H1 (cell line): Measurements from ENCODE around the gene HTR3B. TPM values are rescaled to one million over a fixed set of nuclear protein-coding genes. Genes with fewer than 3 reads are reported as not detected.
A peak's percentile ranks its signal among the peaks of the same experiment; 100 is the strongest.

ENCODE experiments used
- CTCF ChIA-PET: fragments of 300-600 bp; sonication (Branson Sonifier 250); formaldehyde crosslinking; loops from one replicate; lab custom pipeline; 2021; ENCODE audit not compliant: partially characterized antibody; lab: Charles Lee
- POLR2A ChIA-PET: fragments of 300-600 bp; sonication (Branson Sonifier 250); formaldehyde crosslinking; loops from one replicate; lab custom pipeline; 2021; ENCODE audit warnings: inconsistent platforms; ENCODE audit not compliant: partially characterized antibody; lab: Charles Lee
- DNase-seq, 2 experiments: peaks; one replicate each; pipeline versions ENCODE4 v3.0.0 to v3.0.0-alpha.2; 2010 to 2022; ENCODE audit warnings: low spot score in 2 of 2, low read depth in 1 of 2, mixed read lengths in 1 of 2
- FAIRE-seq: peaks from 2 replicates; lab custom pipeline; 2011; peaks lifted over from hg19 to GRCh38; lab: Jason Lieb, UNC
- H2AFZ ChIP-seq: 2 replicates; pipeline ENCODE4 v1.8.1; 2012; ENCODE audit warnings: low read length, inconsistent platforms
- H2AK5ac ChIP-seq: 2 replicates; pipeline ENCODE4 v1.6.1; 2013; ENCODE audit warnings: low read depth, low read length
- H2BK120ac ChIP-seq: replicated peaks from 2 replicates; pipeline ENCODE3; 2013; ENCODE audit warnings: low read depth, low read length, inconsistent platforms
- H2BK12ac ChIP-seq: 2 replicates; pipeline ENCODE4 v1.6.1; 2013; ENCODE audit warnings: low read depth, low read length
- H2BK15ac ChIP-seq: 2 replicates; pipeline ENCODE4 v1.6.1; 2013; ENCODE audit warnings: low read length
- H2BK20ac ChIP-seq: 2 replicates; pipeline ENCODE4 v1.6.1; 2013; ENCODE audit warnings: low read length
- H2BK5ac ChIP-seq: 2 replicates; pipeline ENCODE4 v1.6.1; 2013; ENCODE audit warnings: low read depth, low read length
- H3K14ac ChIP-seq: 2 replicates; pipeline ENCODE4 v1.6.1; 2013; ENCODE audit warnings: inconsistent platforms; ENCODE audit not compliant: insufficient read length
- H3K18ac ChIP-seq: 2 replicates; pipeline ENCODE4 v1.6.1; 2013; ENCODE audit warnings: low read length; ENCODE audit errors: extremely low read depth
- H3K23ac ChIP-seq: 2 replicates; pipeline ENCODE4 v1.6.1; 2013; ENCODE audit warnings: inconsistent platforms; ENCODE audit not compliant: insufficient read length
- H3K23me2 ChIP-seq: 2 replicates; pipeline ENCODE4 v1.6.1; 2013; ENCODE audit warnings: low read depth, low read length
- H3K27ac ChIP-seq: 2 replicates; pipeline ENCODE4 v1.6.1; 2011; ENCODE audit warnings: low read depth, low read length, inconsistent platforms
- H3K27me3 ChIP-seq, 4 experiments: replicated peaks in 1 of 4; 1 replicate in 1 of 4; 2 replicates in 3 of 4; pipeline versions ENCODE4 v1.6.1 to v1.8.1; 2011 to 2013; ENCODE audit warnings: low read length in 3 of 4, mild to moderate bottlenecking in 3 of 4, inconsistent platforms in 2 of 4, mixed read lengths in 2 of 4, moderate library complexity in 1 of 4; ENCODE audit not compliant: control insufficient read depth in 3 of 4, insufficient read depth in 3 of 4; ENCODE audit errors: extremely low read depth in 1 of 4
- H3K36me3 ChIP-seq, 4 experiments: 2 replicates each; pipeline versions ENCODE4 v1.6.1 to v1.8.1; 2011 to 2013; ENCODE audit warnings: mild to moderate bottlenecking in 4 of 4, low read length in 3 of 4, moderate library complexity in 2 of 4, control low read depth in 1 of 4, inconsistent platforms in 1 of 4; ENCODE audit not compliant: insufficient read depth in 4 of 4, control insufficient read depth in 2 of 4
- H3K4ac ChIP-seq: replicated peaks from 2 replicates; pipeline ENCODE3; 2013; ENCODE audit warnings: low read length, low read depth, mixed read lengths, inconsistent platforms; ENCODE audit not compliant: insufficient read length
- H3K4me1 ChIP-seq, 4 experiments: replicated peaks in 1 of 4; 1 replicate in 1 of 4; 2 replicates in 3 of 4; pipeline versions ENCODE4 v1.6.1 to v1.8.1; 2011 to 2013; ENCODE audit warnings: low read length in 3 of 4, inconsistent platforms in 2 of 4, mixed read lengths in 1 of 4; ENCODE audit not compliant: insufficient read depth in 4 of 4, control insufficient read depth in 3 of 4
- H3K4me2 ChIP-seq, 2 experiments: 2 replicates each; pipeline versions ENCODE4 v1.6.1 to v1.8.1; 2011 to 2013; ENCODE audit warnings: low read depth in 2 of 2, low read length in 2 of 2, control low read depth in 1 of 2, inconsistent platforms in 1 of 2, mild to moderate bottlenecking in 1 of 2; ENCODE audit not compliant: insufficient read depth in 1 of 2
- H3K4me3 ChIP-seq, 4 experiments: fragments of 200-600, 300-600 bp in 1 of 4; sonication (generic), shearing (Covaris generic), sonication (Bioruptor Twin) in 1 of 4; 2 replicates each; pipeline versions ENCODE4 v1.5.1 to v1.8.1; 2011 to 2016; ENCODE audit warnings: low read length in 4 of 4, low read depth in 3 of 4, control low read depth in 2 of 4, inconsistent platforms in 2 of 4, mild to moderate bottlenecking in 2 of 4, mixed read lengths in 1 of 4, moderate library complexity in 1 of 4; ENCODE audit not compliant: insufficient read depth in 2 of 4; ENCODE audit errors: extremely low read depth in 1 of 4
- H3K56ac ChIP-seq: replicated peaks from 2 replicates; pipeline ENCODE3; 2013; ENCODE audit warnings: low read depth, mild to moderate bottlenecking, mixed read lengths, low read length, inconsistent platforms; ENCODE audit not compliant: insufficient read length
- H3K79me1 ChIP-seq: 2 replicates; pipeline ENCODE4 v1.6.1; 2013; ENCODE audit warnings: low read depth, low read length, control low read depth
- H3K79me2 ChIP-seq, 2 experiments: 2 replicates each; pipeline versions ENCODE4 v1.6.1 to v1.8.1; 2012 to 2013; ENCODE audit warnings: low read length in 2 of 2, mild to moderate bottlenecking in 2 of 2, inconsistent platforms in 1 of 2; ENCODE audit not compliant: insufficient read depth in 2 of 2, control insufficient read depth in 1 of 2
- H3K9ac ChIP-seq, 4 experiments: replicated peaks in 1 of 4; 1 replicate in 1 of 4; 2 replicates in 3 of 4; pipeline versions ENCODE4 v1.6.1 to v1.8.1; 2011 to 2013; ENCODE audit warnings: low read depth in 3 of 4, low read length in 3 of 4, control low read depth in 2 of 4, mild to moderate bottlenecking in 2 of 4, moderate library complexity in 2 of 4, inconsistent platforms in 1 of 4; ENCODE audit errors: extremely low read depth in 1 of 4
- H3K9me3 ChIP-seq, 2 experiments: 2 replicates each; pipeline versions ENCODE4 v1.6.1 to v1.8.1; 2012 to 2013; ENCODE audit warnings: mild to moderate bottlenecking in 2 of 2, moderate library complexity in 2 of 2, control low read depth in 1 of 2, inconsistent platforms in 1 of 2, low read depth in 1 of 2, low read length in 1 of 2, mixed read lengths in 1 of 2; ENCODE audit not compliant: insufficient read depth in 2 of 2
- H4K20me1 ChIP-seq, 2 experiments: replicated peaks in 1 of 2; 2 replicates each; pipeline versions ENCODE3 to v1.8.1; 2011 to 2013; ENCODE audit warnings: inconsistent platforms in 2 of 2, low read length in 2 of 2, mild to moderate bottlenecking in 1 of 2; ENCODE audit not compliant: insufficient read depth in 2 of 2, control insufficient read depth in 1 of 2
- H4K5ac ChIP-seq: 2 replicates; pipeline ENCODE4 v1.6.1; 2013; ENCODE audit warnings: low read length, low read depth, mixed read lengths, inconsistent platforms; ENCODE audit not compliant: insufficient read length
- H4K8ac ChIP-seq: 2 replicates; pipeline ENCODE4 v1.8.0; 2013; ENCODE audit warnings: mild to moderate bottlenecking, moderate library complexity, low read length, inconsistent platforms; ENCODE audit not compliant: insufficient read depth; ENCODE audit errors: extremely low read depth
- H4K91ac ChIP-seq: replicated peaks from 2 replicates; pipeline ENCODE3; 2013; ENCODE audit warnings: low read length, mixed read lengths, inconsistent platforms; ENCODE audit not compliant: insufficient read length
- SRF ChIP-seq: IDR thresholded peaks from 2 replicates; pipeline ENCODE4 v1.6.1; 2011; ENCODE audit warnings: mild to moderate bottlenecking, low read depth, low read length, moderate library complexity
- WGBS, 2 experiments: shearing (Covaris generic) in 1 of 2; methylation state at CpG; one replicate each; pipeline versions ENCODE4 v1.1.6 to v1.1.7; 2013 to 2015; ENCODE audit warnings: low lambda C conversion rate in 2 of 2, mixed read lengths in 2 of 2, inconsistent platforms in 1 of 2, low coverage in 1 of 2, missing lambda C conversion rate in 1 of 2; ENCODE audit not compliant: insufficient replicate concordance in 2 of 2, insufficient coverage in 1 of 2, insufficient read length in 1 of 2; ENCODE audit errors: extremely low coverage in 1 of 2, missing lambda C conversion rate in 1 of 2; 5-methylcytosine and 5-hydroxymethylcytosine counted together
- polyA plus RNA-seq, 7 experiments: library from polyadenylated mRNA; depleted of rRNA in 3 of 7; stranded (reverse) in 5 of 7; unstranded in 2 of 7; fragments of >200 nt in 5 of 7; fragments of 200-250 nt in 2 of 7; gene quantifications; 1 replicate in 5 of 7; 2 replicates in 1 of 7; 4 replicates in 1 of 7; pipeline versions ENCODE4 v1.2.1 to v1.2.3, GENCODE V29; 2011 to 2013; ENCODE audit warnings: missing spikeins in 2 of 7, mixed read lengths in 2 of 7
- total RNA-seq: library from RNA; stranded (reverse); fragmentation: NEBNext Ultra II Directional; extraction: Animal tissue kit (Norgen Biotek cat#: 25700); gene quantifications from 2 replicates; pipeline ENCODE4 v1.2.1, GENCODE V29; 2021

The HTR3B gene
- total and polyA plus RNA-seq, 2 of the 8 experiments (the other 6 are each of a cell fraction or from before 2014, with no cell fraction given), result not detected

DNA sequence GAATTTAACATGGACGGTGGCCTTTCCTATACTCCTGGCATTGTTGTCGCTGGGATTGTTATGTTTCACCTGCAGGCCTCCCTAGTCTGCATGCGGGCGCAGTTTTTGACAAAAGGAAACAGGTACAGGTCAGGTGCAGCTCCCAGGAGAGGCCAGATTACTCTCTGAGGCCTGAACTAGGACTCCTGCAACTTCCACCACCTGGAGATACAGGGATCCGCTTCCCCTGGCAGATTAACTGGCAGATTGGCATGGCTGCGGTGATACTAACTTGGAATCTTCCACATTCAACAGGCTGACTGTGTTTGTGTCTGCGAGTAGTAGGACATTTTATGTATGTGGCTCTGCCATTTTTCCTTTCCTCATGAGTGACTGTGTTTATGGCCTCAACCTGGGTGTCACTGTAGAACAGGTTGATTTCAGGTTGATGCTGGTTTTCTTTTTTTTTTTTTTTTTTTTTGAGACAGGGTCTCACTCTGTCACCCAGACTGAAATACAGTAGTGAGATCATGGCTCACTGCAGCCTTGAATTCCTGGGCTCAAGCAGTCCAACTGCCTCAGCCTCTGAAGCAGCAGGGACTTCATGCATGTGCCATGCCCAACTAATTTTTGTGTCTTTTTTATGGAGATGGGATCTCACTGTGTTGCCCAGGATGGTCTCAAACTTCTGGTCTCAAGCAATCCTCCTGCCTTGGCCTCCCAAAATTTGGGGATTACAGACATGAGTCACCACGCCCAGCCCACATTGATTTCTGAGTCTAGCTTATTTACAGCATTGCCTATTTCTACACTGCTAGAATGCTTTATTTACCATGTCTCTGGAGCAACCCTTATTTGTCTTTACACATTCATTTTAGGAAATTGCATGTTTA is 27.6 kb upstream of the HTR3B start:
- Histone ChIP-seq H4K91ac (peak overlapping the region; percentile 44), H2BK12ac (0 out of 2 replicates have a peak overlapping the region, but pooled peaks have one; percentile 12), H4K20me1 (peaks cover 5% of the 10 kb centered on the region in 2 experiments), H3K79me1 (no peaks in the 10 kb centered on the region), H3K79me2 (peaks cover 4 to 31% of the 10 kb centered on the region in 2 experiments), H2BK15ac (peak overlapping the region; percentile 47; the same call in 1 of the 2 replicates), H2BK20ac (peak overlapping the region; percentile 29; the same call in 1 of the 2 replicates), H3K18ac (no peak overlapping the region), H3K56ac (no peak overlapping the region), H4K8ac (no peak overlapping the region), H3K9ac (peak overlapping the region in 1 of 4 experiments; percentile 6; a peak in 2 of 7 replicates), H3K4me2 (peak overlapping the region in 1 of 2 experiments; percentile 70; a peak in 1 of 4 replicates), H3K36me3 (peaks cover 0 to 4% (median 0%) of the 10 kb centered on the region in 4 experiments; a peak in 1 of 8 replicates), H3K27ac (no peak overlapping the region), H2BK5ac (no peak overlapping the region), H2BK120ac (no peak overlapping the region), H3K23me2 (peaks cover 10% of the 10 kb centered on the region), H3K4me1 (peaks cover 0 to 5% (median 4%) of the 10 kb centered on the region in 4 experiments; a peak in 3 of 7 replicates), H3K9me3 (no peaks in the 10 kb centered on the region; a peak in 1 of 4 replicates), H3K23ac (no peak overlapping the region), H3K27me3 (no peaks in the 10 kb centered on the region), H3K4me3 (no peak overlapping the region), H2AK5ac (0 out of 2 replicates have a peak overlapping the region, but pooled peaks have one; percentile 32), H2AFZ (no peak overlapping the region), H4K5ac (no peak overlapping the region), H3K4ac (no peak overlapping the region), H3K14ac (no peak overlapping the region)
- CTCF ChIA-PET, result no interaction called here
- FAIRE-seq, result no peak
- POLR2A ChIA-PET, result interaction anchor here (1.4 to 8.0 kb wide), 2 partner anchors 15 to 71 kb away, joined by 3 to 91 read pairs; no protein-coding TSS in a partner anchor
- WGBS, 2 experiments, result 86% methylated on average over 8 of the region's 8 CpGs; no CpG with 5 or more reads in 1 of the 2 experiments
- no peak for TF ChIP-seq SRF
- DNase-seq, result no peak
